ENCODE data around the gene TAF1B.

The TAF1B gene

GRCh38 chr2:9815076-9815475, 28.2 kb upstream of the TAF1B start:
- Mint-ChIP-seq H3K9me3 (no peaks in the 10 kb centered on the region), H3K36me3 (ENCODE audit: low read depth) (no peaks in the 10 kb centered on the region), H3K4me1 (peaks cover 15% of the 10 kb centered on the region), H3K27ac (no peak overlapping the region), H3K4me3 (no peak overlapping the region), H3K27me3 (ENCODE audit: low read depth) (peaks cover 13% of the 10 kb centered on the region)
- no peak for TF ChIP-seq CTCF (IDR thresholded peaks at IDR 0.05; ENCODE audit: unreplicated experiment in 3 of 3)

- Mint-ChIP-seq H3K4me1 (peaks cover 11% of the 10 kb centered on the region), H3K27me3 (ENCODE audit: low read depth) (peaks cover 9% of the 10 kb centered on the region), H3K9me3 (no peaks in the 10 kb centered on the region), H3K4me3 (no peak overlapping the region), H3K36me3 (ENCODE audit: low read depth) (no peaks in the 10 kb centered on the region), H3K27ac (peak overlapping the region in 2 of 3 experiments; percentile 11 to 12)
- TF ChIP-seq CTCF (IDR thresholded peaks at IDR 0.05; ENCODE audit: unreplicated experiment in 3 of 3), result no peak
These were observed 27.4 kb upstream of the TAF1B start for GRCh38 chr2:9815844-9816279.

GRCh38 chr2:9818097-9818496, 25.2 kb upstream of the TAF1B start:
- no peaks in the 10 kb centered on the region for H3K9me3 Mint-ChIP-seq
- peaks cover 9% of the 10 kb centered on the region for H3K27me3 Mint-ChIP-seq (ENCODE audit: low read depth)
- no peak for TF ChIP-seq CTCF (IDR thresholded peaks at IDR 0.05; ENCODE audit: unreplicated experiment in 3 of 3)
- H3K36me3 Mint-ChIP-seq (ENCODE audit: low read depth), result no peaks in the 10 kb centered on the region
- no peak overlapping the region for H3K4me3 Mint-ChIP-seq
- H3K4me1 Mint-ChIP-seq, result peaks cover 11% of the 10 kb centered on the region
- no peak overlapping the region for H3K27ac Mint-ChIP-seq

- Mint-ChIP-seq H3K9me3 (no peaks in the 10 kb centered on the region), H3K4me1 (peaks cover 4% of the 10 kb centered on the region), H3K27me3 (ENCODE audit: low read depth) (peaks cover 7% of the 10 kb centered on the region), H3K36me3 (ENCODE audit: low read depth) (no peaks in the 10 kb centered on the region), H3K27ac (no peak overlapping the region), H3K4me3 (no peak overlapping the region)
- TF ChIP-seq CTCF (IDR thresholded peaks at IDR 0.05; ENCODE audit: unreplicated experiment in 3 of 3), result no peak
These were observed 23.7 kb upstream of the TAF1B start for GRCh38 chr2:9819551-9819950.

- peaks cover 4% of the 10 kb centered on the region for H3K4me1 Mint-ChIP-seq
- H3K4me3 Mint-ChIP-seq, result no peak overlapping the region
- H3K9me3 Mint-ChIP-seq, result no peaks in the 10 kb centered on the region
These were observed 23.0 kb upstream of the TAF1B start for GRCh38 chr2:9820020-9820973.

More at GRCh38 chr2:9820020-9820973, 23.0 kb upstream of the TAF1B start:
- H3K36me3 Mint-ChIP-seq (ENCODE audit: low read depth), result no peaks in the 10 kb centered on the region
- H3K27ac Mint-ChIP-seq, result no peak overlapping the region
- TF ChIP-seq CTCF (IDR thresholded peaks at IDR 0.05; ENCODE audit: unreplicated experiment in 3 of 3), result no peak
- peaks cover 4% of the 10 kb centered on the region for H3K27me3 Mint-ChIP-seq (ENCODE audit: low read depth)

All from nephron (organoid).